GM21619 (cell line): ENCODE results near the gene CLCA1.

Source experiments
- ATAC-seq: cut with Tn5 transposase; IDR thresholded peaks from one replicate; pipeline ENCODE4 v1.9.1; 2021; ENCODE audit not compliant: unreplicated experiment

CLCA1 gene

GRCh38 chr1:86548839-86549238, 80.1 kb downstream of the CLCA1 start:
- ATAC-seq = no peak
